HepG2 (cell line): ENCODE results near the gene TMEM62.

Experiments
- CTCF ChIP-seq: sonication (generic); formaldehyde crosslinking; IDR thresholded peaks from 2 replicates; pipeline ENCODE4 v1.5.0; 2020; ENCODE audit warnings: mild to moderate bottlenecking, missing genetic modification reagents, moderate library complexity
- E2F5 ChIP-seq: sonication (generic); formaldehyde crosslinking; conservative IDR thresholded peaks from 2 replicates; pipeline ENCODE4 v1.4.0; 2020; ENCODE audit warnings: missing genetic modification reagents
- HNRNPH1 ChIP-seq: fragments of 200-400 bp; formaldehyde crosslinking; optimal IDR thresholded peaks from 2 replicates; pipeline ENCODE3; 2017; ENCODE audit warnings: mild to moderate bottlenecking, low read depth, low read length
- ZFP62 ChIP-seq: sonication (generic); formaldehyde crosslinking; IDR thresholded peaks from 2 replicates; pipeline ENCODE4 v1.4.0; 2020; ENCODE audit warnings: missing genetic modification reagents
- ZNF569 ChIP-seq: sonication (generic); formaldehyde crosslinking; IDR thresholded peaks from 2 replicates; pipeline ENCODE4 v1.5.0; 2020; ENCODE audit warnings: mild to moderate bottlenecking, missing genetic modification reagents, moderate library complexity, borderline replicate concordance
- ZNF629 ChIP-seq: sonication (generic); formaldehyde crosslinking; conservative IDR thresholded peaks from 2 replicates; pipeline ENCODE4 v1.5.0; 2020; ENCODE audit warnings: missing genetic modification reagents
- TF ChIP-seq, protein P1 (sequence below): IDR thresholded peaks from 2 replicates; pipeline ENCODE4 v1.6.1; 2012; ENCODE audit warnings: inconsistent platforms
- TF ChIP-seq, protein P2 (sequence below): sonication (generic); formaldehyde crosslinking; IDR thresholded peaks from 2 replicates; pipeline ENCODE4 v1.9.0; 2021; ENCODE audit warnings: missing genetic modification reagents, borderline replicate concordance

- TF ChIP-seq, protein P1, sequence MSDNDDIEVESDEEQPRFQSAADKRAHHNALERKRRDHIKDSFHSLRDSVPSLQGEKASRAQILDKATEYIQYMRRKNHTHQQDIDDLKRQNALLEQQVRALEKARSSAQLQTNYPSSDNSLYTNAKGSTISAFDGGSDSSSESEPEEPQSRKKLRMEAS, result no peak
- no peak for TF ChIP-seq ZNF629 (CRISPR knock-in tag)
- TF ChIP-seq E2F5, result no peak
- no peak for TF ChIP-seq ZNF569 (CRISPR knock-in tag)
- no peak for TF ChIP-seq HNRNPH1
- no peak for TF ChIP-seq ZFP62 (CRISPR knock-in tag)
- TF ChIP-seq CTCF (CRISPR knock-in tag), result no peak
- TF ChIP-seq, protein P2, sequence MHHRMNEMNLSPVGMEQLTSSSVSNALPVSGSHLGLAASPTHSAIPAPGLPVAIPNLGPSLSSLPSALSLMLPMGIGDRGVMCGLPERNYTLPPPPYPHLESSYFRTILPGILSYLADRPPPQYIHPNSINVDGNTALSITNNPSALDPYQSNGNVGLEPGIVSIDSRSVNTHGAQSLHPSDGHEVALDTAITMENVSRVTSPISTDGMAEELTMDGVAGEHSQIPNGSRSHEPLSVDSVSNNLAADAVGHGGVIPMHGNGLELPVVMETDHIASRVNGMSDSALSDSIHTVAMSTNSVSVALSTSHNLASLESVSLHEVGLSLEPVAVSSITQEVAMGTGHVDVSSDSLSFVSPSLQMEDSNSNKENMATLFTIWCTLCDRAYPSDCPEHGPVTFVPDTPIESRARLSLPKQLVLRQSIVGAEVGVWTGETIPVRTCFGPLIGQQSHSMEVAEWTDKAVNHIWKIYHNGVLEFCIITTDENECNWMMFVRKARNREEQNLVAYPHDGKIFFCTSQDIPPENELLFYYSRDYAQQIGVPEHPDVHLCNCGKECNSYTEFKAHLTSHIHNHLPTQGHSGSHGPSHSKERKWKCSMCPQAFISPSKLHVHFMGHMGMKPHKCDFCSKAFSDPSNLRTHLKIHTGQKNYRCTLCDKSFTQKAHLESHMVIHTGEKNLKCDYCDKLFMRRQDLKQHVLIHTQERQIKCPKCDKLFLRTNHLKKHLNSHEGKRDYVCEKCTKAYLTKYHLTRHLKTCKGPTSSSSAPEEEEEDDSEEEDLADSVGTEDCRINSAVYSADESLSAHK (CRISPR knock-in tag), result no peak
These were observed 78.9 kb downstream of the TMEM62 start for GRCh38 chr15:43212299-43212698.
